PFSK-1 (cell line): ENCODE measurements around the gene NOP53.

Experiments
- FOXP2 ChIP-seq: optimal IDR thresholded peaks from 2 replicates; pipeline ENCODE3; 2011; ENCODE audit warnings: borderline replicate concordance, control low read depth, inconsistent platforms; ENCODE audit not compliant: insufficient read depth; ENCODE audit errors: extremely low read length, extremely low read depth
- POLR2AphosphoS5 ChIP-seq: IDR thresholded peaks from 2 replicates; pipeline ENCODE4 v1.6.1; 2012; ENCODE audit warnings: low read depth, mild to moderate bottlenecking, control low read depth, low read length, moderate library complexity
- REST ChIP-seq, 2 experiments: IDR thresholded peaks; 2 replicates each; pipeline versions ENCODE4 v1.6.1 to v1.8.0; 2011 to 2012; ENCODE audit warnings: low read depth in 2 of 2, low read length in 2 of 2, control low read depth in 1 of 2, inconsistent platforms in 1 of 2, mild to moderate bottlenecking in 1 of 2, moderate library complexity in 1 of 2; ENCODE audit not compliant: insufficient read depth in 1 of 2
- SIN3A ChIP-seq: IDR thresholded peaks from 2 replicates; pipeline ENCODE4 v1.6.1; 2012; ENCODE audit warnings: mild to moderate bottlenecking, low read length, moderate library complexity, borderline replicate concordance; ENCODE audit not compliant: insufficient read depth
- TAF1 ChIP-seq: IDR thresholded peaks from 2 replicates; pipeline ENCODE4 v1.6.1; 2012; ENCODE audit warnings: low read length, control low read depth, borderline replicate concordance; ENCODE audit not compliant: insufficient read depth

The NOP53 gene

GRCh38 chr19:47704024-47704423 is 41.3 kb upstream of the NOP53 start:
- TF ChIP-seq TAF1 (no peak), POLR2AphosphoS5 (no peak), FOXP2 (no peak), SIN3A (no peak), REST (IDR thresholded peaks at IDR 0.05; ENCODE audit: insufficient read depth in 1 of 2, low read depth in 2 of 2, low read length in 2 of 2) (no peak)

GRCh38 chr19:47704656-47705055 is 40.7 kb upstream of the NOP53 start:
- TF ChIP-seq SIN3A (no peak), POLR2AphosphoS5 (no peak), TAF1 (no peak), FOXP2 (no peak), REST (IDR thresholded peaks at IDR 0.05; ENCODE audit: insufficient read depth in 1 of 2, low read depth in 2 of 2, low read length in 2 of 2) (no peak)

GRCh38 chr19:47707135-47707925 is 38.0 kb upstream of the NOP53 start:
- TF ChIP-seq REST (IDR thresholded peaks at IDR 0.05; ENCODE audit: insufficient read depth in 1 of 2, low read depth in 2 of 2, low read length in 2 of 2) (0 out of 4 replicates have a peak, but pooled peaks of 1 of the 2 experiments have one; percentile 36), SIN3A (no peak), FOXP2 (peak; percentile 23), TAF1 (no peak)

GRCh38 chr19:47711652-47712242 is 33.6 kb upstream of the NOP53 start:
- TF ChIP-seq TAF1 = no peak
- no peak for TF ChIP-seq POLR2AphosphoS5
- no peak for TF ChIP-seq REST (IDR thresholded peaks at IDR 0.05; ENCODE audit: insufficient read depth in 1 of 2, low read depth in 2 of 2, low read length in 2 of 2)
- TF ChIP-seq FOXP2 = no peak
